H9 (cell line): Measurements from ENCODE around the gene CD9. TPM values are rescaled to one million over a fixed set of nuclear protein-coding genes. Genes with fewer than 3 reads are reported as not detected.

Experiments
- DNase-seq: peaks from one replicate; pipeline ENCODE4 v3.0.0-alpha.2; 2017
- H2AFZ ChIP-seq: one replicate; pipeline ENCODE4 v1.6.1; 2013; ENCODE audit warnings: mild to moderate bottlenecking, low read length, control low read depth, moderate library complexity
- H2AK5ac ChIP-seq: 2 replicates; pipeline ENCODE4 v1.6.1; 2013; ENCODE audit warnings: low read length, control low read depth, mixed read lengths; ENCODE audit not compliant: insufficient read length
- H2BK120ac ChIP-seq: one replicate; pipeline ENCODE4 v1.6.1; 2013; ENCODE audit warnings: low read depth, mild to moderate bottlenecking, low read length, control low read depth, inconsistent platforms; ENCODE audit not compliant: poor library complexity, severe bottlenecking
- H2BK12ac ChIP-seq: 2 replicates; pipeline ENCODE4 v1.6.1; 2013; ENCODE audit warnings: low read length, control low read depth, mixed read lengths, low read depth; ENCODE audit not compliant: insufficient read length
- H2BK15ac ChIP-seq: 2 replicates; pipeline ENCODE4 v1.6.1; 2013; ENCODE audit warnings: low read depth, low read length, control low read depth
- H2BK20ac ChIP-seq: one replicate; pipeline ENCODE4 v1.6.1; 2013; ENCODE audit warnings: low read depth, mild to moderate bottlenecking, low read length, control low read depth, inconsistent platforms; ENCODE audit not compliant: poor library complexity, severe bottlenecking
- H2BK5ac ChIP-seq: 2 replicates; pipeline ENCODE4 v1.6.1; 2013; ENCODE audit warnings: low read length, control low read depth, mixed read lengths; ENCODE audit not compliant: insufficient read length
- H3K14ac ChIP-seq: 2 replicates; pipeline ENCODE4 v1.6.1; 2013; ENCODE audit warnings: low read length, control low read depth; ENCODE audit not compliant: insufficient read depth
- H3K18ac ChIP-seq: 2 replicates; pipeline ENCODE4 v1.6.1; 2013; ENCODE audit warnings: low read depth, mild to moderate bottlenecking, mixed read lengths, low read length, control low read depth; ENCODE audit not compliant: insufficient read length
- H3K23ac ChIP-seq: 2 replicates; pipeline ENCODE4 v1.6.1; 2013; ENCODE audit warnings: low read length, control low read depth, mixed read lengths, low read depth; ENCODE audit not compliant: insufficient read length
- H3K23me2 ChIP-seq: 2 replicates; pipeline ENCODE4 v1.6.1; 2013; ENCODE audit warnings: low read depth, mild to moderate bottlenecking, mixed read lengths, low read length, control low read depth; ENCODE audit not compliant: insufficient read length, poor library complexity, severe bottlenecking
- H3K27ac ChIP-seq: 2 replicates; pipeline ENCODE4 v1.5.1; 2013; ENCODE audit warnings: low read length, control low read depth, mixed read lengths, low read depth; ENCODE audit not compliant: insufficient read length
- H3K27me3 ChIP-seq: 2 replicates; pipeline ENCODE4 v1.6.1; 2013; ENCODE audit warnings: low read length, control low read depth, inconsistent platforms; ENCODE audit not compliant: insufficient read depth
- H3K4ac ChIP-seq: 2 replicates; pipeline ENCODE4 v1.6.1; 2013; ENCODE audit warnings: low read depth, mild to moderate bottlenecking, control low read depth, inconsistent platforms, low read length, moderate library complexity
- H3K4me1 ChIP-seq: 2 replicates; pipeline ENCODE4 v1.6.1; 2013; ENCODE audit warnings: low read length, control low read depth, inconsistent platforms; ENCODE audit not compliant: insufficient read depth
- H3K4me2 ChIP-seq: 2 replicates; pipeline ENCODE4 v1.6.1; 2013; ENCODE audit warnings: low read length, control low read depth, mixed read lengths; ENCODE audit not compliant: insufficient read length, insufficient read depth
- H3K56ac ChIP-seq: 2 replicates; pipeline ENCODE4 v1.6.1; 2013; ENCODE audit warnings: low read depth, mild to moderate bottlenecking, mixed read lengths, low read length, control low read depth; ENCODE audit not compliant: insufficient read length
- H3K79me1 ChIP-seq: 2 replicates; pipeline ENCODE4 v1.6.1; 2013; ENCODE audit warnings: low read depth, mild to moderate bottlenecking, moderate library complexity, low read length, control low read depth, inconsistent platforms; ENCODE audit not compliant: insufficient read depth, poor library complexity, severe bottlenecking
- H3K79me2 ChIP-seq: 2 replicates; pipeline ENCODE4 v1.6.1; 2013; ENCODE audit warnings: low read length, control low read depth, inconsistent platforms; ENCODE audit not compliant: insufficient read depth
- H3K9ac ChIP-seq: 2 replicates; pipeline ENCODE4 v1.6.1; 2013; ENCODE audit warnings: low read length, control low read depth, mixed read lengths; ENCODE audit not compliant: insufficient read length; ENCODE audit errors: extremely low read depth
- H3K9me3 ChIP-seq: one replicate; pipeline ENCODE4 v1.6.1; 2013; ENCODE audit warnings: low read depth, low read length, inconsistent platforms; ENCODE audit not compliant: control insufficient read depth
- H3T11ph ChIP-seq: one replicate; pipeline ENCODE4 v1.6.1; 2013; ENCODE audit warnings: mild to moderate bottlenecking, low read length, control low read depth, inconsistent platforms
- H4K20me1 ChIP-seq: one replicate; pipeline ENCODE4 v1.6.1; 2013; ENCODE audit not compliant: control insufficient read depth, insufficient read length, insufficient read depth
- H4K5ac ChIP-seq: 2 replicates; pipeline ENCODE4 v1.6.1; 2013; ENCODE audit warnings: low read depth, mild to moderate bottlenecking, mixed read lengths, low read length, control low read depth; ENCODE audit not compliant: insufficient read length
- H4K8ac ChIP-seq: replicated peaks from 2 replicates; pipeline ENCODE4 v1.6.1; 2013; ENCODE audit warnings: low read length, control low read depth, mixed read lengths, low read depth; ENCODE audit not compliant: insufficient read length
- H4K91ac ChIP-seq: 2 replicates; pipeline ENCODE4 v1.6.1; 2013; ENCODE audit warnings: low read depth, mild to moderate bottlenecking, moderate library complexity, mixed read lengths, low read length, control low read depth; ENCODE audit not compliant: insufficient read length
- H3K27ac Mint-ChIP-seq, 3 experiments: 2 replicates in 2 of 3; 3 replicates in 1 of 3; pipeline ENCODE4 v1.8.0; 2020 to 2021; ENCODE audit warnings: mixed read lengths in 3 of 3, mild to moderate bottlenecking in 1 of 3, moderate library complexity in 1 of 3
- H3K27me3 Mint-ChIP-seq: 2 replicates; pipeline ENCODE4 v1.8.0; 2021; ENCODE audit warnings: low read depth, mild to moderate bottlenecking, moderate library complexity, mixed read lengths
- H3K36me3 Mint-ChIP-seq, 3 experiments: 2 replicates in 2 of 3; 3 replicates in 1 of 3; pipeline ENCODE4 v1.8.0; 2020 to 2021; ENCODE audit warnings: low read depth in 3 of 3, mixed read lengths in 3 of 3; ENCODE audit not compliant: insufficient read depth in 1 of 3
- H3K4me1 Mint-ChIP-seq, 2 experiments: 2 replicates each; pipeline ENCODE4 v1.8.0; 2020; ENCODE audit warnings: mixed read lengths in 2 of 2
- H3K4me3 Mint-ChIP-seq, 2 experiments: 2 replicates in 1 of 2; 3 replicates in 1 of 2; pipeline ENCODE4 v1.8.0; 2020 to 2021; ENCODE audit warnings: mild to moderate bottlenecking in 2 of 2, mixed read lengths in 2 of 2, moderate library complexity in 1 of 2
- H3K9me3 Mint-ChIP-seq, 2 experiments: 2 replicates in 1 of 2; 3 replicates in 1 of 2; pipeline ENCODE4 v1.8.0; 2020; ENCODE audit warnings: mild to moderate bottlenecking in 2 of 2, mixed read lengths in 2 of 2, moderate library complexity in 1 of 2
- CTCF ChIP-seq: fragments of 200-600 bp; sonication (generic); conservative IDR thresholded peaks from 3 replicates; pipeline ENCODE4 v1.8.0; 2021; ENCODE audit warnings: antibody characterized with exemption, mild to moderate bottlenecking
- whole genome bisulfite sequencing: extraction: QIAGEN DNeasy Blood & Tissue Kit; methylation state at CpG from one replicate; pipeline ENCODE4 v1.1.7; 2013; ENCODE audit warnings: missing lambda C conversion rate, low lambda C conversion rate, mixed read lengths; ENCODE audit not compliant: insufficient read length; ENCODE audit errors: extremely low coverage; 5-methylcytosine and 5-hydroxymethylcytosine counted together
- total RNA-seq: library from RNA; stranded (reverse); gene quantifications from 2 replicates; pipeline ENCODE4 v1.2.1, GENCODE V29; 2021

The CD9 gene
- total RNA-seq, 1 experiment from 2014 or later: 132 TPM

GRCh38 chr12:6274231-6275221 is 74.3 kb downstream of the CD9 start:
- no peak overlapping the region for H4K91ac ChIP-seq
- no peak overlapping the region for H2BK120ac ChIP-seq
- H3K4me3 Mint-ChIP-seq: no peak overlapping the region; a peak in 1 of 5 replicates
- no peaks in the 10 kb centered on the region for H3K79me1 ChIP-seq
- no peak for DNase-seq
- H2AFZ ChIP-seq: no peak overlapping the region
- H2BK5ac ChIP-seq: no peak overlapping the region
- no peak overlapping the region for H4K5ac ChIP-seq
- no peak overlapping the region for H3T11ph ChIP-seq
- no peaks in the 10 kb centered on the region for H3K9me3 Mint-ChIP-seq
- H3K36me3 Mint-ChIP-seq: no peaks in the 10 kb centered on the region
- H2BK20ac ChIP-seq: no peak overlapping the region
- H3K18ac ChIP-seq: peak overlapping the region; percentile 73
- H3K23ac ChIP-seq: no peak overlapping the region
- no CpG with 5 or more reads among the region's 12 CpGs for WGBS
- H4K8ac ChIP-seq: no peak overlapping the region
- H3K9me3 ChIP-seq: no peaks in the 10 kb centered on the region
- H3K79me2 ChIP-seq: no peaks in the 10 kb centered on the region
- H3K56ac ChIP-seq: no peak overlapping the region
- no peak overlapping the region for H3K4ac ChIP-seq
- no peak overlapping the region for H2BK15ac ChIP-seq
- H3K9ac ChIP-seq: no peak overlapping the region
- H3K4me1 Mint-ChIP-seq: peaks cover 45 to 59% of the 10 kb centered on the region in 2 experiments
- no peak overlapping the region for H2BK12ac ChIP-seq
- H3K27me3 Mint-ChIP-seq: no peaks in the 10 kb centered on the region; the same call in 1 of the 2 replicates
- peaks cover 10% of the 10 kb centered on the region for H3K4me1 ChIP-seq
- H3K27ac Mint-ChIP-seq: peak overlapping the region in 1 of 3 experiments; percentile 73; a peak in 1 of 7 replicates
- no peak overlapping the region for H3K27ac ChIP-seq
- no peak for TF ChIP-seq CTCF
- no peaks in the 10 kb centered on the region for H3K27me3 ChIP-seq
- H2AK5ac ChIP-seq: no peak overlapping the region
- no peak overlapping the region for H3K4me2 ChIP-seq
- H3K23me2 ChIP-seq: peaks cover 4% of the 10 kb centered on the region
- no peaks in the 10 kb centered on the region for H4K20me1 ChIP-seq
- peak overlapping the region; percentile 58 for H3K14ac ChIP-seq
